Left ventricle myocardium superior (tissue), 1 donor: Measurements from ENCODE around the gene FAM110A. TPM values are rescaled to one million over a fixed set of nuclear protein-coding genes. Genes with fewer than 3 reads are reported as not detected.
A peak's percentile ranks its signal among the peaks of the same experiment; 100 is the strongest.
"Not testable (repeated sequence)": the region's sequence is repeated elsewhere in the genome, so short reads cannot be mapped to it uniquely, and the experiment has no call there.

Experiments used
- ATAC-seq: fragments of 200-7000 bp; cut with Tn5 transposase; one replicate; pipeline ENCODE4 v1.9.1; 2020; ENCODE audit warnings: mild to moderate bottlenecking, moderate library complexity
- DNase-seq: peaks from one replicate; pipeline ENCODE4 v3.0.0-alpha.2; 2020
- intact Hi-C: fragments of 100-400 bp; cut with micrococcal nuclease; formaldehyde crosslinking; loops from one replicate; pipeline ENCODE4 v1.11.0; 2022
- long read RNA-seq: library from polyadenylated mRNA; unstranded; transcript quantifications from one replicate; pipeline ENCODE4 v2.0.0, GENCODE V29; 2021
- total RNA-seq: library from RNA; stranded (reverse); fragmentation: NEBNext Ultra II Directional; extraction: Animal tissue kit (Norgen Biotek cat#: 25700); gene quantifications from one replicate; pipeline ENCODE4 v1.2.1, GENCODE V29; 2021
- donor health status: DM: no; HTN: yes; CAD: no; lungs with severe emphysema.

FAM110A gene
- total RNA-seq = 3.1 TPM
- long read RNA-seq, partial matches to known transcripts = 0 of 5 reads
- long read RNA-seq, other reads (novel, unspliced or antisense) = 2 of 5 reads

DNA sequence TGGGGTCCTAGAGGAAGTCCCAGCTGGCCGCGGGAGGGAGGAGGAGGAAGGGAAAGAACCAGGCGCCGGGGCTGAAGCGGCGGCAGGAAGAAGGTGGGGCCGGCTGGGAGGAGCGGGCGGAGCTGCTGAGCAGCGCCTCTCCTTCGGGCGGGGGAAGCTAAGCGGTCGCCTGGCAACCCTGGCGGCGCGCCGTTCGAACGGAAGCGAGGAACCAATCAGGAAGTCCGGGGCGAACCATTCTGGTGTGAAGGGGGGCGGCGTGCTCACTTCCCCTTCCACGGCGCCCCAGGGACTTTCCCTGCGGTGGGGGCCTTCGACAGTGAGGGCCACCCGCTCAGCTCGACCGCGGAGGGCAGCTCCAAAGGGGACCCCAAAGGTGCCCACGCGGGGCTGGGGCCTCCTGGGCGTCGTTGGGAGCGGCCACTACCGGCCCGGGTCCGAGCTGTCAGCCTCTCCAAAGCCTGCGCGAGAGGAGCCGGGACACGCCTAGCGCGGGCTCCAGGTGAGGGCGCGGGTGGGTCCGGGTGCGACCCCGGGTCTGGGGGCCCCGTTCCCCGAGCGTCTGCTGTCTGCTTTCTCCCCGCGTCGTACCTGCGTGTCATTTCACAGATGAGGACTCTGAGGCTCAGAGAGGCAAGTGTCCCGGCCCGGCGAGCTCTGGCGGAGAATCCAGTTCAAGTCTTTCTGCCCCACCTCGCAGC is at the start of gene FAM110A:
Gene FAM110A, plus strand, starts transcription at position 266 of the 701 bp plus-strand sequence. CDS start 11,090 bp downstream, outside the sequence.
- intact Hi-C loops = no loop called here
- DNase-seq = peak; percentile 99
- ATAC-seq = peak; percentile 97

DNA sequence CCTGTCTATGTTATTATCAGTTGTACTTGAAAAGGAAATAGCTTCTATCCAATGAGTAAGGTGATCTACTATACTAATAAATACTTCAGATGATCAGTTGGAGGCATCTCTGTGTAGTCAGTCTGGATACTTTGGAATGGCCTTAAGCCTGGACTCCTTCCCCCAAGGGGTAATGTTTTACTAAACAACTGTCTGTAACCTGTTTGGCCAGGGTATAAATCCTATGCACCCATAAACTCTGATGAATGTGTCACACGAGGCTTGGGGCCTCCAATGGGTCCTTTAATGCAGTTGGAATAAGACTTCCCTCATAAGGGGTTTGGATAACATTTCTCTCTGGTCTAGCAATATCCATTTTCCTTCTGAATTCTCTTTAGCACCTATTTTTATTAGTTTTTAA is 45.7 kb upstream of the FAM110A start:
- ATAC-seq (no peak), DNase-seq (no peak)
- intact Hi-C loops = no loop called here

DNA sequence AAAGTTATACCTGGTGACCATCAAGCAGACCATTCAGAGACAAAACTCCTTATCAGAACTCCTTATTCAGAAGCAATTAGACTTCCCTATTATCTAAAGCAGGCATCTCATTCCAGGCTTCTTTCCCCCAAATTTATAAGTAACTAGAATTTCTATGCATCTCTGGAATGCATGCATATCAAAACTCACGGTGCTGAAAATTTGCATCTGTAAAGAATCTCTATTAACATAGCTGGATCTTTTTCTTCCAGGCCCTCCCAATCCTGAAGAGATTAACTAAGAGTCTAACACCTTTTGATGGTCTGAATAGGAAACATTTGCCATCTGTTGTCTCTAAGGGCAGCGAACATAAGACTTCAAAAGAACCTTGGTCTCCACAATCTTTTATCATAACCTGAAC is 42.5 kb upstream of the FAM110A start:
- intact Hi-C loops = no loop called here
- ATAC-seq = no peak
- no peak for DNase-seq

DNA sequence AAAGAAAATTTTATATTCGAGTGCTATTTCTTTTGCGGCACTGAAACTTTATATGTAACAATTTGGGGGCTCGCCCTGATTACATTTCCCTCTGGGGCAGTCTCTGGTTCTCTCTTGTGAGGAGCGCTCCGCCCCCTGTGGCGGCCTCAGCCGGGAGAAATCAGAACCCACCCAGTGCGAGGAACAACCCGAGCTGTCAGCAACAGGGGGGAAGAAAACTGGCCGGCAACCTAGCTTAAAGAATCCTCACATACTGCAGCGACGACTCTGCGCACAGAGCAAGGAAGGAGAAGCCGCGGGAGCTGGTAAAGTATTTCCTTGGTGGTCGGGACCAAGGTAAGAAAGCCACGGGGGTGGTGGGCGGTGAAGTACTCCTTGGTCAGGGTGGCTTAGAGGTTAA is 41.3 kb upstream of the FAM110A start:
- no peak for ATAC-seq
- intact Hi-C loops = no loop called here

DNA sequence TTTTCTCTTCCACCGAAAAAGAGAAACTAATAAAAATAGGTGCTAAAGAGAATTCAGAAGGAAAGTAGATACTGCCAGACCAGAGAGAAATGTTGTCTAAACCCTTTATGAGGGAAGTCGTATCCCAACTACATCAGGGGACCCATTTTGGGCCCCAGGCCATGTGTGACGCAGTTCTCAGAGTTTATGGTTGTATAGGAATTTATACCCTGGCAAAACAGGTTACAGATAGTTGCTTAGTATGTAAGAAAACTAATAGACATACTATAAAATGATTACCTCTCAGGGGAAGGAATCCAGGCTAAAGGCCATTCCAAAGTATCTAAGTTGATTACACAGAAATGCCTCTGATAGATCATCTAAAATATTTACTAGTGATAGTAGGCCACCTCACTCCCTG is 36.6 kb upstream of the FAM110A start:
- ATAC-seq = no peak
- intact Hi-C loops = no loop called here

More for the DNA sequence above, 41.3 kb upstream of the FAM110A start:
- no peak for DNase-seq

DNA sequence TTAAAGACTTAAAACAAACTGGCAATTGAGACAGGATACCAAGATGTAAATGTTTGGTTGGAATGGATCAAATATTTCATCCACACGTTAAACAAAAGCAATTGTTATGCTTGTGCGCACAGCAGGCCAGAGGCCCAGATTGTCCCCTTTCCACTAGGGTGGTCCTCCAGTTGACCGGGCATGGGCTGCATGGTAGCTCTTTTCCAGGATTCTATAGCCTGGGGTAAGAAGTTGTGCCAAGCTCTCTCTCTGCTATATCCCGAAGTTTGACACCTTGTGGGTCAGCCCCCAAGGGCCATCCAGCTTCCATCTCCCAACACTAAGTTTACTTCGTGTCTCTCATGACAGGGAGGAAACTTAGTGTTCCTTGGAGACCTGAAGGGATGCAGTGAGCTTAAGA is 34.8 kb upstream of the FAM110A start:
- ATAC-seq, DNase-seq, intact Hi-C loops: not testable (repeated sequence)

More for the DNA sequence above, 36.6 kb upstream of the FAM110A start:
- no peak for DNase-seq

DNA sequence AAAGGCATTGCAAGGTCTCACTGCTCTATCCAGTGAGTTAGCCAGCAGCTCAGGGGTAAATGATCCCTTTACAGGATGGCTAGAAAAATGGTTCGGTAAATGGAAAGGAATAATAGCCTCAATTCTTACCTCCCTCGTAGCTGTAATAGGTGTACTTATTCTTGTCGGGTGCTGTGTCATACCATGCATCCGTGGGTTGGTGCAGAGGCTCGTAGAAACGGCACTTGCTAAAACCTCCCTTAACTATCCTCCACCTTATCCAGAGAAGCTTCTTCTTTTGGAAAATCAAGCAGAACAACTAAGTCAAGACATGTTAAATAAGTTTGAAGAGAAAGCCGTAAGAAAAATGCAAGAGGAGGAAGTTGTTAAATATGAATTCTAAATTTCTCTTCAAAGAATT is 33.5 kb upstream of the FAM110A start:
- intact Hi-C loops, ATAC-seq, DNase-seq: not testable (repeated sequence)

DNA sequence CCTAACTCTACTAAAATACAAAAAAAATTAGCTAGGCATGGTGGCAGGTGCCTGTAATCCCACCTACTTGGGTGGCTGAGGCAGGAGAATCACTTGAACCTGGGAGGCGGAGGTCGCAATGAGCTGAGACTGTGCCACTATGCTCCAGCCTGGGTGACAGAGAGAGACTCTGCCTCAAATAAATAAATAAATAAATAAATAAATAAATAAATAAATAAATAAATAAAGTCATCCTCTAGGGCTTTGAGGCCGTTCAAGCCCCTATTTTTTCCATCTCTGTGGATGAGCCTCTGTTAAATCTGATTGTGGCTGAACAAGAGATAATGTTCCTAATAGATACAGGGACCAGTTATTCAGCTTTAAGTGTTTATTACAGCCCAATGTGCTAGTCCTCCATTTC is 31.8 kb upstream of the FAM110A start:
- intact Hi-C loops = no loop called here

DNA sequence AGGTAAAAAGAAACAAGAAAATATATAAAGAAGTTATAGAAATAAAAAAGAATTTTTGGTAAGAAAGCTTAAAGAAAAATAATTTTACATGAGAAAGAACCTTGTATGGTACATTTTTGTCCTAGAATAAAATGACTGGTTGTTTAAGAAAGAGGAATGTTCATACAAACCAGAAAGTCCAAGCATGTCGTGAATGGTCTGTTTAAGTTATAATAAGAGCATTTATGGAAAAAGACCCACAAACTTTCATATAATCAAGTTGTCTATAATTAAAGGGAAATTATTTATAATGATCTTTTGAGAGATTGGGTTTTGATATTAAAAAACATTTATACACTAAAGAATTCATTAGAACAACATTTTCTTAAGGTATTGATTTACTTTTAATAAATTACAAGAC is 27.8 kb upstream of the FAM110A start:
- ATAC-seq (no peak), DNase-seq (no peak)
- intact Hi-C loops = no loop called here

More for the DNA sequence above, 31.8 kb upstream of the FAM110A start:
- no peak for ATAC-seq
- no peak for DNase-seq

DNA sequence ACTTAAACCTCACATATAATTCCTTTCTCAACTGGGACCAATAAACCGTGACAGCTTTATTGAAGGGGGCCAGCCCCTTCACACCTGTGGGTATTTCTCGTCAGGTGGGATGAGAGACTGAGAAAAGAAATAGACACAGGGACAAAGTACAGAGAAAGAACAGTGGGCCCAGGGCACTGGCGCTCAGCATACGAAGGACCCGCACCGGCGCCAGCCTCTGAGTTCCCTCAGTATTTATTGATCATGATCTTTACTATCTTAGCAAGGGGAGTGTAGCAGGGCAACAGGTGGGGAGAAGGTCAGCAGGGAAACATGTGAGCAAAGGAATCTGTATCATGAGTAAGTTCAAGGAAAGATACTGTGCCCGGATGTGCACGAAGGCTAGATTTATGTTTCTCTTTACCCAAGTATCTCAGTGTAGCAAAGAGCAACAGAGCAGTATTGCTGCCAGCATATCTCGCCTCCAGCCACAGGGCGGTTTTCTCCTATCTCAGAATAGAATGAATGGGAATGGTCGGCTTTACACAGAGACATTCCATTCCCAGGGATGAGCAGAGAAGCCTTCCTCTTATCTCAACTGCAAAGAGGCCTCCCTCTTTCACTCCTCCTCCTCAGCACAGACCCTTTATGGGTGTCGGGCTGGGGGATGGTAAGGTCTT is 21.6 kb upstream of the FAM110A start:
- intact Hi-C loops = loop anchor here (10.0 kb wide), 1 partner anchor 403 kb away; no protein-coding TSS in a partner anchor
- ATAC-seq, DNase-seq: not testable (repeated sequence)

DNA sequence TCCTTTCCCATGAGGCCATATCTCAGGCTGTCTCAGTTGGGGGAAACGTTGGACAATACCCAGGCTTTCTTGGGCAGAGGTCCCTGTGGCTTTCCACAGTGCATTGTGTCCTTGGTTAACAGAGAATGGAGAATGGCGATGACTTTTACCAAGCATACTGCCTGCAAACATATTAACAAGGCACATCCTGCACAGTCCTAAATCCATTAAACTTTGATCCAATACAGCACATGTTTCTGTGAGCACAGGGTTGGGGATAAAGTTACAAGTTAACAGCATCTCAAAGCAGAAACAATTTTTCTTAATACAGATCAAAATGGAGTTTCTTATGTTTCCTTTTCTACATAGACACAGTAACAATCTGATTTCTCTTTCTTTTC is 21.1 kb upstream of the FAM110A start:
- ATAC-seq, DNase-seq: not testable (repeated sequence)
- intact Hi-C loops = loop anchor here (10.0 kb wide), 1 partner anchor 402 kb away; no protein-coding TSS in a partner anchor

DNA sequence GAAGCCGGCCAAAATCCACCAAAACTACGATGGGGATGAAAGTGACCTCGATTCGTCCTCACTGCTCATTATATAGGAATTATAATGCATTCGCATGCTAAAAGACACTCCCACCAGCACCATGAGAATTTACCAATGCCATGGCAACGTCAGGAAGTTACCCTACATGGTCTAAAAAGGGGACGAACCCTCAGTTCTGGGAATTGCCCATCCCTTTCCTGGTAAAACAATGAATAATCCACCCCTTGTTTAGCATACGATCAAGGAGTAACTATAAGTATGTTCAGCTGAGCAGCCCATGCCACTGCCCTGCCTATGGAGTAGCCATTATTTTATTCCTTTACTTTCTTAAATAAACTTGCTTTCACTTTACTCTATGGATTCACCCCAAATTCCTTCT is 20.1 kb upstream of the FAM110A start:
- DNase-seq (no peak), ATAC-seq (no peak)
- intact Hi-C loops = loop anchor here (10.0 kb wide), 1 partner anchor 401 kb away; no protein-coding TSS in a partner anchor

DNA sequence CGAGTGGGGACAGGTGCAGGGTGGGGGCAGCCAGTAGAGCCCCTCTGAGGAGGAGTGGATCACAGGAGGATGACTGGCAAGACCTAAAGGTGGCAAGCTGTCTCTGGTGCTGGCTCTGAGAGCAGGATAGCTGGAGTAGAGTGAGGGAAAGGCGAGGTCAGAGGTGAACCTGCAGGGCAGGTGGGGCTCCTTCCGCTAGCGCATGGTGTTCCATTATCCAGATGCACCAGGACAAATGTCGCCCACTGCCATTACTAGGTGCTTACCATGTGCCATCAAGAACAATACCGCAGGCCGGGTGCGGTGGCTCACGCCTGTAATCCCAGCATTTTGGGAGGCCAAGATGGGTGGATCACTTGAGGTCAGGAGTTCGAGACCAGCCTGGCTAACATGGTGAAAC is 18.3 kb upstream of the FAM110A start:
- DNase-seq = no peak
- intact Hi-C loops = loop anchor here (10.0 kb wide), 1 partner anchor 400 kb away; no protein-coding TSS in a partner anchor
- ATAC-seq = no peak

DNA sequence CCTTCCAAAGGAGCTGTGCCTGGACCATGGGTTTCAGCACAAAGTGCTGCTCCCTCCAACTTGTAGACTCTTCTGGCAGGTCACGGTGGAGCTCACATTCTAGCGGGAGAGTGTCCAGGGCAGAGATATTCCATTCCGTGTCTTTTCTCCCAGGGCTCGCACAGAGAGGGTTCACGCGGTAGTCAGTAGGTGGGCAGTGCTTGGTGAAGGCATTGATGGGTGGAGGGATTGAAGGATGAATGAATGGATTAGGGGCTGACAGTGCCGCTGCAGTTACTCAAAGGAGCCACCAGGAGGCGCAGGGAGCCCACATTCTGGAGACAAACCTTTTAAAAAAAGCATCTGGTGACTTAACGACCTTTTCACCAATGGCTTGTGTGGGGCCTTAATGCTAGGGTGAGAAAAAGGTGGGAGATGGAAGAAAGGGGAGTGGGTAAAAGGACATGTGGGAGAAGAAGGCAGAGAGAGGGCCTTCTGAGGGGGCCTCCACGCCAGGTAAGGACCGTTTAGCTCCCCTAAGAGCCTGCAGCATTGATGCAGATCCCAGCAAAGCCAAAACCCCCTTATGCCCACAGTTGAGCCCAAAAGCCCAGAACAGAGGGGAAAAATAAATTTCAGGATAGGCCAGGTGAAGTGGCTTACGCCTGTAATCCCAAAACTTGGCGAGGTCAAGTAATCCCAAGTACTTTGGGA is 17.5 kb upstream of the FAM110A start:
- DNase-seq = peak; percentile 70
- peak; percentile 59 for ATAC-seq
- intact Hi-C loops = loop anchor here (2.0 to 10.0 kb wide), 2 partner anchors 141 to 399 kb away; no protein-coding TSS in a partner anchor

DNA sequence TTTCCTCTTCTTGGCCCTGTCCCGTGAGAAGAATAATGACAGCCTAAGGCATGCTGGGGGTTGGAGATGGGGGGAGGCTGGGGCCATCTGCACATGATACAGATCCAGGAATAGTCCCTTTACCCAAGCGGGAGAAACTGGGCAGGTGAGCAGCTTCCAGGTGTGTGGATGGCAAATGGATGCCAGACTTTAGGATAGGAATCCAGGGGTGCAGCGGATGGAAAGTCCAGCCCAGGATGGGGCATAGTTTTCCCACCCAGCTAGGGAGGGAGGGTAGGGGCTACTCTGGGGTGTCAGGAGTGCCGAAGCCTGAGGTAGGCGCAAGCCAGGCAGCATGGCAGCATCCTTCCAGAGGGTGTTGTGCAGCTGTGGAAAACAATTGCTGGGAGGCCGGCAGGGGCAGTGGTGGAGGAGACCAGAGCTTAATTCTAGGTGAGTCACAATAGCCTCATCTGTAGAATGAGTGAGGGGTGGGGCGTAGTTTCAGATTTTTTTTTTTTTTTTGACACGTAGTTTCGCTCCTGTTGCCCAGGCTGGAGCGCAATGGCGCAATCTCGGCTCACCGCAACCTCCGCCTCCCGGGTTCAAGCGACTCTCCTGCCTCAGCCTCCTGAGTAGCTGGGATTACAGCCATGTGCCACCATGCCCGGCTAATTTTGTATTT is 15.4 kb upstream of the FAM110A start:
- intact Hi-C loops = loop anchor here (10.0 kb wide), 1 partner anchor 397 kb away; no protein-coding TSS in a partner anchor
- no peak for ATAC-seq
- DNase-seq = no peak

DNA sequence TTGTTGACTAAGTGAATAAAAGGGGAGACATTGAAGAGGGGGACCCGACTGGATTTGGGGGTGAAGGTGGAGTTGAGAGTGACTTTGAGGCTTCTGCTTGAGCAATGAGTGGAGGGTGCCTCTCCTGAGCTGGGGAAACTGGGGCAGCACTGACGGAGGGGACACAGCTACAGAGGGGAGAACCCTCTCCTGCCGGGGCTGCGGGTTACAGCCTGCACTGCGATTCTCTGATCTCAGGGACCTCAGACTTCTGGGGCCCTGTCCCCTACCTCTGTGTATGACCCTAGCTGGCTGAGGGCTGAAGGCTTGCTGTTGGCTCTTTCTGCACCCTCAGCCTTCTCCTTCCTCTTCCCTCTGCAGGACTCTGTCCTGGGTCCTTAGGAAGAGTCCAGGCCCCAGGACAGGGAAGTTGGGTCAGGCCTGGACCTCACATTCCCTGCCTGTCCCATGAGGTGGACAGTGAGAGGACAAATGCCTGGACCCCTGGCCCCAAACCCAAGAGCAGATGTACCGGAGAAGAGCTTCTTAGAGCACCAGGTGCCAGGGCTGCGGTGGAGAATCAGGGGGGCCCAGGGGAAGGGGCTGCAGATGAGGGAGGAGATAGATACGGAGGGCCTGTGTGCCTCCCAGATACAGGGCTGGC is 13.7 kb upstream of the FAM110A start:
- intact Hi-C loops = loop anchor here (10.0 kb wide), 1 partner anchor 395 kb away; no protein-coding TSS in a partner anchor
- ATAC-seq = no peak
- no peak for DNase-seq

DNA sequence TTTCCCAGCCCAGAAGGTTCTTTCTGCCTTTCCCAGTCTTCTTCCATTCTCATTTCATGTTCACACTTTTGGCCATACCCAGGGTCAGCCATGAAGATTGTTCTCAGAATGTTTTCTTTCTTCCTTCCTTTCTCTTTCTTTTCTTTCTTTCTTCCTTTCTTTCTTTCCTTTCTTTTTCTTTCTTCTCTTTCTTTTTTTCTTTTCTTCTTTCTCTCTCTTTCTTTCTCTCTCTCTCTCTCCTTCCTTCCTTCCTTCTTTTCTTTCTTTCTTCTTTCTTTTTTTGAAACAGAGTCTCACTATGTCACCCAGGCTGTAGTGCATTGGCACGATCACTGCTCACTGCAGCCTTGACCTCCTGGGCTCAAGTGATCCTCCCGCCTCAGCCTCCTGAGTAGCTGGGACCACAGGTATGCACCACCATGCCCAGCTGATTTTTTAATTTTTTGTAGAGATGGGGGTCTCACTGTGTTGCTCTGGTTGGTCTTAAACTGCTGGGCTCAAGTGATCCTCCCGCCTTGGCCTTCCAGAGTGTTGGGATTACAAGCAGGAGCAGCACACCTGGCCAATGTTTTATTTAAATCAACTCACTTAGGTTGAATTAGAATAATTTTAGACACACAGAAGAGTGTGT is 13.1 kb upstream of the FAM110A start:
- DNase-seq = no peak
- intact Hi-C loops = no loop called here
- ATAC-seq = no peak
